ENCODE data around the gene ZC3H14. TPM values are rescaled to one million over a fixed set of nuclear protein-coding genes. Genes with fewer than 3 reads are reported as not detected.

ZC3H14 gene
- total RNA-seq, 1 experiment from 2014 or later, result 90.6 TPM

DNA sequence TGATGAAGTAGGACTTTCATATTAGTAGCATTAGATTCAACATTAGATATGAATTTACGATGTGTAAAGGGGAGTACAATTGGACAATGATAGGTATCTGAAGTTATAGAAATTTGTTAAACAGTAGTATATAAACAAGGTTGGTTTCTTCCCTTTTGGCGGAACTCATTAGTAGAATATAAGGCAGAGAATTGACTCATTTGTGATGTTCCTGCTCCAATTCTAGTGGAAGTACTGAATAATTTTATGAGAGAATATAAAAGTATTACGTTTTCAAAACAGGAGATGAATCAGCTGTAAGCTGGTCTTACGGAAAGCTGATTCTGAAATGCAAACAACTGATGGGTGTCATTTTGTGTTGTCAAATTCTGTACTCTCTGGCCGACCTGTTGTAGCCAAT lies 13.4 kb downstream of the ZC3H14 start:
- no peak overlapping the region for H3K4me2 ChIP-seq (ENCODE audit: insufficient read depth, insufficient read length, low read length)
- no peak overlapping the region for H2AFZ ChIP-seq (ENCODE audit: low read length)
- no peak overlapping the region for H4K8ac ChIP-seq (replicated peaks; ENCODE audit: insufficient read length, low read depth, low read length)
- no peak overlapping the region for H3K14ac ChIP-seq (ENCODE audit: insufficient read depth, low read length)
- no peak overlapping the region for H2AK5ac ChIP-seq (ENCODE audit: insufficient read length, low read length)
- H3K79me2 ChIP-seq (ENCODE audit: insufficient read depth, low read length), result no peaks in the 10 kb centered on the region
- H2BK120ac ChIP-seq (ENCODE audit: low read depth, low read length, poor library complexity, severe bottlenecking), result no peak overlapping the region
- no peaks in the 10 kb centered on the region for H4K20me1 ChIP-seq (ENCODE audit: control insufficient read depth, insufficient read depth, insufficient read length)
- no peaks in the 10 kb centered on the region; the same call in 1 of the 2 replicates for H3K27me3 Mint-ChIP-seq (ENCODE audit: low read depth)
- no peaks in the 10 kb centered on the region for H3K9me3 ChIP-seq (ENCODE audit: control insufficient read depth, low read depth, low read length)
- no peak for DNase-seq
- H3K36me3 Mint-ChIP-seq (ENCODE audit: insufficient read depth in 1 of 3, low read depth in 3 of 3), result peaks cover 48 to 92% (median 86%) of the 10 kb centered on the region in 3 experiments; a peak in 6 of 7 replicates
- no peak overlapping the region for H3K4ac ChIP-seq (ENCODE audit: low read depth, low read length)
- no peaks in the 10 kb centered on the region for H3K27me3 ChIP-seq (ENCODE audit: insufficient read depth, low read length)
- H2BK15ac ChIP-seq (ENCODE audit: low read depth, low read length), result no peak overlapping the region
- H3K56ac ChIP-seq (ENCODE audit: insufficient read length, low read depth, low read length), result no peak overlapping the region
- H2BK12ac ChIP-seq (ENCODE audit: insufficient read length, low read depth, low read length), result no peak overlapping the region
- H3K9ac ChIP-seq (ENCODE audit: extremely low read depth, insufficient read length, low read length), result no peak overlapping the region
- H3K79me1 ChIP-seq (ENCODE audit: insufficient read depth, low read depth, low read length, poor library complexity, severe bottlenecking), result no peaks in the 10 kb centered on the region
- H3K27ac ChIP-seq (ENCODE audit: insufficient read length, low read depth, low read length), result no peak overlapping the region
- H3K23me2 ChIP-seq (ENCODE audit: insufficient read length, low read depth, low read length, poor library complexity, severe bottlenecking), result no peaks in the 10 kb centered on the region
- H2BK20ac ChIP-seq (ENCODE audit: low read depth, low read length, poor library complexity, severe bottlenecking), result no peak overlapping the region
- no peak overlapping the region for H3K4me3 Mint-ChIP-seq
- no peak for TF ChIP-seq CTCF (conservative IDR thresholded peaks at IDR 0.05)
- H3K9me3 Mint-ChIP-seq, result no peaks in the 10 kb centered on the region
- H4K91ac ChIP-seq (ENCODE audit: insufficient read length, low read depth, low read length), result no peak overlapping the region
- no peak overlapping the region for H3K27ac Mint-ChIP-seq
- H4K5ac ChIP-seq (ENCODE audit: insufficient read length, low read depth, low read length), result no peak overlapping the region
- H3K18ac ChIP-seq (ENCODE audit: insufficient read length, low read depth, low read length), result no peak overlapping the region
- no peak overlapping the region for H3K23ac ChIP-seq (ENCODE audit: insufficient read length, low read depth, low read length)
- H3K4me1 ChIP-seq (ENCODE audit: insufficient read depth, low read length), result no peaks in the 10 kb centered on the region
- no peak overlapping the region for H3T11ph ChIP-seq (ENCODE audit: low read length)
- 100% methylated on average over 1 of the region's 5 CpGs for WGBS (ENCODE audit: extremely low coverage, insufficient read length, low lambda C conversion rate)
- no peak overlapping the region for H2BK5ac ChIP-seq (ENCODE audit: insufficient read length, low read length)
- H3K4me1 Mint-ChIP-seq, result no peaks in the 10 kb centered on the region
